Measurements from ENCODE around the gene MIER3. TPM values are rescaled to one million over a fixed set of nuclear protein-coding genes. Genes with fewer than 3 reads are reported as not detected.

The MIER3 gene
- total RNA-seq, 4 donors from 2014 or later: 19.8 to 38.5 (median 29.5) TPM

GRCh38 chr5:56919942-56920662 lies 31.8 kb downstream of the MIER3 start:
- TF ChIP-seq CTCF (IDR thresholded peaks at IDR 0.05) (no peak), POLR2A (IDR thresholded peaks at IDR 0.05) (no peak)
- no peaks in the 10 kb centered on the region for H3K27me3 ChIP-seq
- H3K4me1 ChIP-seq: no peaks in the 10 kb centered on the region
- no peak overlapping the region for H3K27ac ChIP-seq
- no peak overlapping the region for H3K4me3 ChIP-seq
- H3K36me3 ChIP-seq: peaks cover 0 to 41% (median 0%) of the 10 kb centered on the region in 3 donors
- DNase-seq: no peak
- H3K9me3 ChIP-seq: no peaks in the 10 kb centered on the region

GRCh38 chr5:56918054-56918453 lies 33.9 kb downstream of the MIER3 start:
- peaks cover 0 to 28% (median 0%) of the 10 kb centered on the region in 3 donors for H3K36me3 ChIP-seq
- no peaks in the 10 kb centered on the region for H3K4me1 ChIP-seq
- TF ChIP-seq POLR2A (IDR thresholded peaks at IDR 0.05) (no peak), CTCF (IDR thresholded peaks at IDR 0.05) (no peak)
- no peaks in the 10 kb centered on the region for H3K9me3 ChIP-seq
- H3K27me3 ChIP-seq: no peaks in the 10 kb centered on the region
- no peak overlapping the region for H3K4me3 ChIP-seq
- DNase-seq: no peak
- peak overlapping the region in 2 of 4 donors; percentile 7 to 54 for H3K27ac ChIP-seq

- H3K27ac ChIP-seq: peak overlapping the region in 2 of 4 donors; percentile 7 to 54
- peaks cover 0 to 23% (median 0%) of the 10 kb centered on the region in 3 donors for H3K36me3 ChIP-seq
- H3K9me3 ChIP-seq: no peaks in the 10 kb centered on the region
- no peak for DNase-seq
- no peaks in the 10 kb centered on the region for H3K4me1 ChIP-seq
- no peak overlapping the region for H3K4me3 ChIP-seq
- TF ChIP-seq POLR2A (IDR thresholded peaks at IDR 0.05): no peak
- no peak for TF ChIP-seq CTCF (IDR thresholded peaks at IDR 0.05)
- H3K27me3 ChIP-seq: no peaks in the 10 kb centered on the region
Measured at GRCh38 chr5:56917534-56917933, 34.4 kb downstream of the MIER3 start.

- Histone ChIP-seq H3K36me3 (peaks cover 0 to 6% (median 0%) of the 10 kb centered on the region in 3 donors), H3K4me3 (no peak overlapping the region), H3K4me1 (peaks cover 0 to 5% (median 0%) of the 10 kb centered on the region in 4 donors), H3K27me3 (no peaks in the 10 kb centered on the region), H3K27ac (no peak overlapping the region), H3K9me3 (no peaks in the 10 kb centered on the region)
- DNase-seq: no peak
- TF ChIP-seq CTCF (IDR thresholded peaks at IDR 0.05) (no peak), POLR2A (IDR thresholded peaks at IDR 0.05) (no peak)
Measured at GRCh38 chr5:56914678-56915077, 37.2 kb downstream of the MIER3 start.

GRCh38 chr5:56913766-56914165 lies 38.2 kb downstream of the MIER3 start:
- Histone ChIP-seq H3K27ac (no peak overlapping the region), H3K4me3 (no peak overlapping the region), H3K9me3 (no peaks in the 10 kb centered on the region), H3K36me3 (peaks cover 0 to 6% (median 0%) of the 10 kb centered on the region in 3 donors), H3K4me1 (peaks cover 0 to 5% (median 0%) of the 10 kb centered on the region in 4 donors), H3K27me3 (no peaks in the 10 kb centered on the region)
- no peak for DNase-seq
- no peak for TF ChIP-seq POLR2A (IDR thresholded peaks at IDR 0.05)
- no peak for TF ChIP-seq CTCF (IDR thresholded peaks at IDR 0.05)

All from Peyer's patch (tissue), 4 donors.